K562 (cell line): ENCODE data around the gene PRKAR1B. TPM values are rescaled to one million over a fixed set of nuclear protein-coding genes. Genes with fewer than 3 reads are reported as not detected.

ENCODE experiments used
- ATAC-seq: fragments of 200-7000 bp; cut with Tn5 transposase; 3 replicates; pipeline ENCODE4 v1.9.1; 2020; ENCODE audit warnings: moderate library complexity
- BruUV-seq: library from RNA; stranded (reverse); fragments of 400-500 nt; replicated peaks from 2 replicates; lab custom pipeline; 2021; lab: Mats Ljungman, UMichigan
- CTCF ChIA-PET: fragments of 300-600 bp; formaldehyde crosslinking; extraction: SDS; loops from one replicate; lab custom pipeline; 2021; ENCODE audit warnings: low intra/inter-chr PET ratio; lab: Yijun Ruan, JAX
- POLR2A ChIA-PET: fragments of 300-600, 350-650 bp; sonication (Branson Sonifier 250); formaldehyde crosslinking; extraction: SDS; loops from one replicate; lab custom pipeline; 2021; ENCODE audit warnings: antibody characterized with exemption, inconsistent platforms; lab: Yijun Ruan, JAX
- DNase-seq, 4 experiments: peaks; one replicate each; pipeline versions ENCODE4 v3.0.0 to v3.0.0-alpha.2; 2011 to 2018; ENCODE audit warnings: low spot score in 3 of 4, mixed read lengths in 3 of 4; ENCODE audit errors: extremely low read depth in 1 of 4
- FAIRE-seq: peaks from 2 replicates; lab custom pipeline; 2011; peaks lifted over from hg19 to GRCh38; lab: Jason Lieb, UNC
- H2AFZ ChIP-seq: 2 replicates; pipeline ENCODE4 v1.6.0; 2011; ENCODE audit warnings: low read depth, low read length, control low read depth, inconsistent platforms
- H3K27ac ChIP-seq: fragments of 200-600 bp; 3 replicates; pipeline ENCODE4 v1.8.0; 2011; ENCODE audit warnings: low read depth, mild to moderate bottlenecking, control low read depth, inconsistent platforms, low read length, moderate library complexity, mixed read lengths; ENCODE audit errors: extremely low read depth
- H3K27me3 ChIP-seq, 2 experiments: fragments of 300-600 bp in 1 of 2; 2 replicates in 1 of 2; 3 replicates in 1 of 2; pipeline versions ENCODE4 v1.6.0 to v1.8.0; 2011; ENCODE audit warnings: inconsistent platforms in 2 of 2, low read length in 2 of 2, mild to moderate bottlenecking in 1 of 2, mixed read lengths in 1 of 2, moderate library complexity in 1 of 2; ENCODE audit not compliant: control insufficient read depth in 2 of 2, insufficient read depth in 2 of 2
- H3K36me3 ChIP-seq: fragments of 300-600 bp; 3 replicates; pipeline ENCODE4 v1.8.0; 2011; ENCODE audit warnings: mild to moderate bottlenecking, low read length, inconsistent platforms; ENCODE audit not compliant: control insufficient read depth, insufficient read depth
- H3K4me1 ChIP-seq, 2 experiments: fragments of 200-600 bp in 1 of 2; replicated peaks in 1 of 2; 2 replicates in 1 of 2; 3 replicates in 1 of 2; pipeline versions ENCODE4 v1.5.1 to v1.8.0; 2011; ENCODE audit warnings: inconsistent platforms in 2 of 2, low read length in 2 of 2, mild to moderate bottlenecking in 1 of 2, mixed read lengths in 1 of 2, moderate library complexity in 1 of 2; ENCODE audit not compliant: control insufficient read depth in 2 of 2, insufficient read depth in 2 of 2
- H3K4me2 ChIP-seq: 2 replicates; pipeline ENCODE4 v1.6.1; 2011; ENCODE audit warnings: low read length, control low read depth, inconsistent platforms, mixed read lengths; ENCODE audit not compliant: insufficient read depth
- H3K4me3 ChIP-seq: fragments of 200-600 bp; sonication (generic), shearing (Covaris generic); 2 replicates; pipeline ENCODE4 v1.5.1; 2016; ENCODE audit warnings: control low read depth, inconsistent platforms
- H3K79me2 ChIP-seq: fragments of 200-600 bp; 3 replicates; pipeline ENCODE4 v1.8.0; 2011; ENCODE audit warnings: low read length, inconsistent platforms; ENCODE audit not compliant: control insufficient read depth, insufficient read depth
- H3K9ac ChIP-seq, 2 experiments: 2 replicates each; pipeline versions ENCODE4 v1.6.0 to v1.6.1; 2011; ENCODE audit warnings: low read depth in 2 of 2, low read length in 2 of 2, control low read depth in 1 of 2, inconsistent platforms in 1 of 2, mild to moderate bottlenecking in 1 of 2, mixed read lengths in 1 of 2; ENCODE audit not compliant: insufficient read depth in 1 of 2
- H3K9me1 ChIP-seq: one replicate; pipeline ENCODE4 v1.6.0; 2011; ENCODE audit warnings: inconsistent platforms, mild to moderate bottlenecking, low read length, moderate library complexity; ENCODE audit not compliant: control insufficient read depth, insufficient read depth
- H3K9me3 ChIP-seq: replicated peaks from 2 replicates; pipeline ENCODE4 v1.5.1; 2011; ENCODE audit warnings: low read depth, low read length, inconsistent platforms; ENCODE audit not compliant: control insufficient read depth, insufficient read depth
- H4K20me1 ChIP-seq: replicated peaks from 2 replicates; pipeline ENCODE4 v1.6.1; 2011; ENCODE audit warnings: low read length, inconsistent platforms, mixed read lengths; ENCODE audit not compliant: control insufficient read depth, insufficient read depth
- HMG20B ChIP-seq: fragments of 250-450 bp; sonication (Bioruptor Pico); IDR thresholded peaks from 2 replicates; pipeline ENCODE4 v1.5.0; 2021; ENCODE audit warnings: mild to moderate bottlenecking
- RBM14 ChIP-seq: fragments of 200-400 bp; formaldehyde crosslinking; IDR thresholded peaks from 2 replicates; pipeline ENCODE4 v1.6.1; 2018; ENCODE audit warnings: low read depth, mild to moderate bottlenecking, low read length, moderate library complexity, borderline replicate concordance; ENCODE audit not compliant: insufficient read depth
- TARDBP ChIP-seq: fragments of 450-650 bp; IDR thresholded peaks from 2 replicates; pipeline ENCODE4 v1.6.1; 2016
- XRCC4 ChIP-seq: IDR thresholded peaks from one replicate; pipeline ENCODE4 v1.6.1; 2011; ENCODE audit not compliant: insufficient read depth, insufficient read length; ENCODE audit errors: extremely low read depth
- ZBTB8A ChIP-seq: fragments of 450-650 bp; IDR thresholded peaks from 2 replicates; pipeline ENCODE4 v1.6.1; 2018; ENCODE audit warnings: mild to moderate bottlenecking, moderate library complexity; ENCODE audit not compliant: partially characterized antibody
- WGBS: fragments of 100-300 bp; shearing (Covaris generic); methylation state at CpG from one replicate; pipeline ENCODE4 v1.1.6; 2016; ENCODE audit warnings: low coverage, mixed read lengths; ENCODE audit not compliant: insufficient coverage; ENCODE audit errors: missing lambda C conversion rate; 5-methylcytosine and 5-hydroxymethylcytosine counted together
- in situ Hi-C: fragments of 300-500 bp; cut with MboI; formaldehyde crosslinking; loops from 4 replicates; pipeline ENCODE4 v1.15.0; 2018; ENCODE audit warnings: inconsistent platforms, mixed read lengths
- intact Hi-C: fragments of 100-400 bp; cut with micrococcal nuclease; formaldehyde crosslinking; loops from 2 replicates; pipeline ENCODE4 v1.14.2; 2022
- polyA plus RNA-seq, 8 experiments: library from polyadenylated mRNA; depleted of rRNA in 4 of 8; stranded (reverse) in 5 of 8; unstranded in 3 of 8; fragments of >200 nt; fragmentation: Nextera tagmentation in 2 of 8; fragmentation: Illumina TruSeq in 1 of 8; extraction: Ambion mirVana in 2 of 8; extraction: Trizol in 1 of 8; gene quantifications; 2 replicates each; pipeline versions ENCODE4 v1.2.1 to v1.2.3, GENCODE V29; 2011 to 2014; ENCODE audit warnings: inconsistent platforms in 1 of 8, missing spikeins in 1 of 8
- total RNA-seq, 7 experiments: library from RNA; depleted of rRNA in 6 of 7; stranded (reverse); fragments of >200 nt in 6 of 7; fragmentation: Illumina TruSeq in 2 of 7; extraction: Trizol in 2 of 7; gene quantifications; 2 replicates each; pipeline versions ENCODE4 v1.2.1 to v1.2.3, GENCODE V29; 2011 to 2021; ENCODE audit warnings: low replicate concordance in 1 of 7

The PRKAR1B gene
- total and polyA plus RNA-seq, 9 of the 15 experiments (the other 6 are each of a cell fraction or from before 2014, with no cell fraction given): 0.99 to 30.5 (median 12.7) TPM

DNA sequence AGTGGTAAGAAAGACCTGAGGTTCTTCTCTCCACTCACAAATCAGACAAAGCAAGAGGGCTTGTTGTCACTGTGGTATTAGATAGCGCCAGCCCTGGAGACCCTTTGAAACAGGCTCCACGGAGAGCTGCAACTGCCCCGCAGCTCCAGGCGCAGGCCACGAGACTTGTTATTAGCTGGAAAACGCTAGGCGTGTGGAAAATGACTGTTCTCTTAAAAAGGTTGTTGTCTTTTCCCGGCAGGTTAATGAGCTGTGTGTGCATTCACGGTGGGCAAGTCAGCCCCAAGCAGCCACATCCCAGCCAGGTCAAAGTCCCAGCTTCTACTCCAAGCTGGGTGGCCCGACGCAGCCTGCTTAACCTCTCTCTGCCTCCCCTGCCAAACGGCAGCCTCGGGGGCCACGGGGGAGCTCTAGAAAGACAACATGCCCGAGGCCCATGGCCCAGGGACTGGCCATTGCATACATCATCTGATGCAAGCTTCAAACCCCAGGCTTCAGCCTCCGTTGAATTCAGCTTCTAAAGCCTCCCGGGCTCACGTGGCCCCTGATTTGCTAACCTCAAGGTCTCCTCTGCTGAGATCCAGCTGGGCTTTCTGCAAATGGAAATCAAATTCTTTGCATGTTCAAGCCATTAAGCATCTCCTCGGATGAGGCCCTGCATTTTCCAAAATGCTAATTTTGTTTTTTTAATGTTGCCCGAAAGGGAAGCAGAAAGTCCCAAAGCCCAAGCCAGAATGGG lies 61.9 kb downstream of the PRKAR1B start:
- Histone ChIP-seq H3K36me3 (peaks cover 14% of the 10 kb centered on the region; the same call in 2 of the 3 replicates), H3K4me2 (no peak overlapping the region), H2AFZ (no peak overlapping the region), H4K20me1 (no peaks in the 10 kb centered on the region), H3K9me1 (no peaks in the 10 kb centered on the region), H3K9me3 (no peaks in the 10 kb centered on the region), H3K27ac (no peak overlapping the region), H3K9ac (peak overlapping the region in 1 of 2 experiments; percentile 17; a peak in 1 of 4 replicates), H3K4me3 (no peak overlapping the region), H3K79me2 (no peaks in the 10 kb centered on the region), H3K27me3 (no peaks in the 10 kb centered on the region), H3K4me1 (peaks cover 0 to 6% of the 10 kb centered on the region in 2 experiments; a peak in 1 of 5 replicates)
- intact Hi-C loops: no loop called here
- ChIA-PET CTCF (no interaction called here), POLR2A (interaction anchor here (0.9 kb wide), 1 partner anchor 8 kb away, joined by 3 read pairs; no protein-coding TSS in a partner anchor)
- ATAC-seq (no peak), FAIRE-seq (no peak), DNase-seq (no peak)
- no peak for TF ChIP-seq TARDBP
- TF ChIP-seq RBM14: no peak
- no peak for TF ChIP-seq ZBTB8A
- no peak for TF ChIP-seq HMG20B (CRISPR knock-in tag)
- 73% methylated on average over 20 of the region's 20 CpGs for WGBS
- BruUV-seq: no TSS peak
- in situ Hi-C loops: no loop called here

GRCh38 chr7:664402-664775 lies 62.7 kb downstream of the PRKAR1B start:
- BruUV-seq: no TSS peak
- no peak for ATAC-seq
- Histone ChIP-seq H3K9me1 (no peaks in the 10 kb centered on the region), H2AFZ (no peak overlapping the region), H3K27me3 (no peaks in the 10 kb centered on the region), H3K9me3 (no peaks in the 10 kb centered on the region), H3K27ac (no peak overlapping the region), H3K79me2 (no peaks in the 10 kb centered on the region), H3K36me3 (peaks cover 14% of the 10 kb centered on the region; the same call in 2 of the 3 replicates), H3K4me1 (peaks cover 0 to 6% of the 10 kb centered on the region in 2 experiments; a peak in 1 of 5 replicates), H4K20me1 (no peaks in the 10 kb centered on the region), H3K4me2 (no peak overlapping the region), H3K9ac (no peak overlapping the region), H3K4me3 (no peak overlapping the region)
- 68% methylated on average over 7 of the region's 7 CpGs for WGBS
- in situ Hi-C loops (no loop called here), intact Hi-C loops (no loop called here)
- ChIA-PET POLR2A (no interaction called here), CTCF (no interaction called here)
- DNase-seq: no peak
- FAIRE-seq: no peak
- no peak for TF ChIP-seq XRCC4
